Spinal cord (tissue), 10 donors: Measurements from ENCODE around the gene OR10H4. TPM values are rescaled to one million over a fixed set of nuclear protein-coding genes. Genes with fewer than 3 reads are reported as not detected.
"Not testable (repeated sequence)": the region's sequence is repeated elsewhere in the genome, so short reads cannot be mapped to it uniquely, and the experiment has no call there.

Experiments used
- DNase-seq, 6 donors: peaks; one replicate each; pipeline versions ENCODE4 v3.0.0 to v3.0.0-alpha.2; 2013 to 2015; ENCODE audit warnings: low spot score in 6 of 6, low read depth in 4 of 6
- H3K27ac ChIP-seq: one replicate; pipeline ENCODE4 v1.5.1; 2013; ENCODE audit warnings: low read depth, low read length, control low read depth
- H3K27me3 ChIP-seq: one replicate; pipeline ENCODE4 v1.6.1; 2013; ENCODE audit warnings: low read length; ENCODE audit not compliant: control insufficient read depth, insufficient read depth
- H3K36me3 ChIP-seq: one replicate; pipeline ENCODE4 v1.6.1; 2013; ENCODE audit warnings: low read length; ENCODE audit not compliant: control insufficient read depth, insufficient read depth
- H3K4me1 ChIP-seq: one replicate; pipeline ENCODE4 v1.6.1; 2013; ENCODE audit warnings: low read length; ENCODE audit not compliant: control insufficient read depth, insufficient read depth
- H3K4me3 ChIP-seq: one replicate; pipeline ENCODE4 v1.5.1; 2013; ENCODE audit warnings: low read depth, low read length, control low read depth
- H3K9me3 ChIP-seq: one replicate; pipeline ENCODE4 v1.6.1; 2013; ENCODE audit warnings: low read length; ENCODE audit not compliant: control insufficient read depth, insufficient read depth
- WGBS: methylation state at CpG from one replicate; pipeline ENCODE4 v1.1.5; 2013; ENCODE audit warnings: missing lambda C conversion rate; ENCODE audit not compliant: insufficient coverage; 5-methylcytosine and 5-hydroxymethylcytosine counted together
- polyA plus RNA-seq, 2 donors: library from polyadenylated mRNA; unstranded; fragments of 120-200 nt; gene quantifications; one replicate each; pipeline ENCODE4 v1.2.1, GENCODE V29; 2013; ENCODE audit not compliant: insufficient read length in 2 of 2
- total RNA-seq, 2 donors: library from RNA; depleted of rRNA in 1 of 2; stranded (reverse); fragments of 120-200 nt in 1 of 2; fragments of >200 nt in 1 of 2; gene quantifications; one replicate each; pipeline versions ENCODE4 v1.2.3 to v1.2.4, GENCODE V29; 2013 to 2014
- donor health status: healthy.

Gene OR10H4
- total and polyA plus RNA-seq, 4 donors = not detected

DNA sequence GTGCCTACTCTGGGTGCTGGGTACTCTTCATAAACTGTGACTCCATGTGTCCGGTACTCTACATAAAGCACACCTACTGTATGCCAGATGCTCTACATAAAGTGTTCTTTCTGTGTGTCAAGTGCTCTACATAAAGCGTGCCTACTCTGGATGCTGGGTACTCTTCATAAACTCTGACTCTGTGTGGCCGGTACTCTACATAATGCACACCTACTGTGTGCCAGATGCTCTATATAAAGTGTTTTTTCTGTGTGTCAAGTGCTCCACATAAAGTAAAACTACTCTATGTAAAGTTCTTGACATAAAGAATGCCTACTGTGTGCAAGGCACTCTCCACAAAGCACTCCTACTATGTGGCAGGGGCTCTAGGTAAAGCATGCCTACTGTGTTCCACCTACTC, 12.6 kb upstream of the OR10H4 start:
- Histone ChIP-seq H3K27ac (no peak overlapping the region), H3K27me3 (peaks cover 1% of the 10 kb centered on the region), H3K36me3 (no peaks in the 10 kb centered on the region), H3K9me3 (no peaks in the 10 kb centered on the region), H3K4me1 (peaks cover 8% of the 10 kb centered on the region), H3K4me3 (no peak overlapping the region)
- WGBS = no CpG with 5 or more reads among the region's 3 CpGs
- DNase-seq = no peak

- H3K27me3 ChIP-seq = no peaks in the 10 kb centered on the region
- WGBS = no CpG with 5 or more reads among the region's 2 CpGs
These were observed 11.9 kb upstream of the OR10H4 start for GRCh38 chr19:15936950-15937349.

DNA sequence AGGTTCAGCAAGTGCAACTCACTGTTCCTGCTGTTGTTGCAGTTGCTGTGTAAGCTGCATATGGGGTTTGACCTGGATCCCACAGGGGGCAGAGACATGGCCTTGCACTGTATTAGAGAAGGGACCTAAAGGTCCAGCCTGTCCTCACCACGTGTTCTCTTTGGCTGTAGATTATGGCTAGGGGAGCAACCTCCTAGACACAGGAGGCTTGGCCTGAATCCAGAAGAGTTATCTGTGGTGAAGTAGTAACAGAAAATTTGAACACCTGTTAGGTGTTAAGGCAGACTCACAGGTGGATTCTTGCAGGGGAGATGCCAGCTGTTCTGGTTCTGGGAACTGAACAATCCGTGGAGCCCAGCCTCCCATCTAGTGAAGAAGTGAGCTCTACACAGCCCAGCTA, 11.0 kb upstream of the OR10H4 start:
- Histone ChIP-seq H3K27ac (no peak overlapping the region), H3K4me3 (no peak overlapping the region), H3K27me3 (no peaks in the 10 kb centered on the region), H3K9me3 (no peaks in the 10 kb centered on the region), H3K36me3 (no peaks in the 10 kb centered on the region), H3K4me1 (peaks cover 8% of the 10 kb centered on the region)
- WGBS = 48% methylated on average over 2 of the region's 2 CpGs
- DNase-seq = no peak

More at GRCh38 chr19:15936950-15937349, 11.9 kb upstream of the OR10H4 start:
- Histone ChIP-seq H3K36me3 (no peaks in the 10 kb centered on the region), H3K27ac (no peak overlapping the region), H3K9me3 (no peaks in the 10 kb centered on the region), H3K4me3 (no peak overlapping the region), H3K4me1 (peaks cover 8% of the 10 kb centered on the region)
- no peak for DNase-seq

DNA sequence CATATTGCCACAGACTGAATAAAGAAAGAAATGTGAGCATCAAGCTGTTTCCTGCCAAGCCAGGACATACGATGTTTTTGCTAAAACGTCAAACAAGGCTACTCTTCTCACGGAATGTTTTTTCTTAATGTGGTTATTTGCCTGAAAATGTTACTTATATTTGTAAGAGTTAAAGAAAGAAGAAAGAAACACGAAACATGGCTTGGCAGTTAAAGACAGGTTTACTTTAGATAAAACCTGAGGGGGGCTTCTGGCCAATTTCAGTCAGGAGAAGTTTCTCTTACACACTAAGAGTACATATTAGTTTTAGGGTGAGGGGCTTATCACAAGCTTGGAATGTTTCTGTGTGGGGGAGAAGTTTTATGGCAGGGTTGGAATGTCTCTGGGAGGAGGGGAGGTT, 4.4 kb upstream of the OR10H4 start:
- peaks cover 3% of the 10 kb centered on the region for H3K9me3 ChIP-seq
- H3K27me3 ChIP-seq = no peaks in the 10 kb centered on the region
- DNase-seq = no peak
- no peak overlapping the region for H3K27ac ChIP-seq
- H3K4me3 ChIP-seq = no peak overlapping the region
- no peaks in the 10 kb centered on the region for H3K4me1 ChIP-seq
- WGBS = 84% methylated on average over 3 of the region's 4 CpGs
- H3K36me3 ChIP-seq = no peaks in the 10 kb centered on the region

- no peaks in the 10 kb centered on the region for H3K36me3 ChIP-seq
- DNase-seq = no peak
- H3K27me3 ChIP-seq = no peaks in the 10 kb centered on the region
- no CpG with 5 or more reads among the region's 4 CpGs for whole genome bisulfite sequencing
- H3K27ac ChIP-seq = no peak overlapping the region
- peaks cover 3% of the 10 kb centered on the region for H3K9me3 ChIP-seq
- no peaks in the 10 kb centered on the region for H3K4me1 ChIP-seq
- H3K4me3 ChIP-seq = no peak overlapping the region
These were observed 3.5 kb upstream of the OR10H4 start for GRCh38 chr19:15945301-15945700.

DNA sequence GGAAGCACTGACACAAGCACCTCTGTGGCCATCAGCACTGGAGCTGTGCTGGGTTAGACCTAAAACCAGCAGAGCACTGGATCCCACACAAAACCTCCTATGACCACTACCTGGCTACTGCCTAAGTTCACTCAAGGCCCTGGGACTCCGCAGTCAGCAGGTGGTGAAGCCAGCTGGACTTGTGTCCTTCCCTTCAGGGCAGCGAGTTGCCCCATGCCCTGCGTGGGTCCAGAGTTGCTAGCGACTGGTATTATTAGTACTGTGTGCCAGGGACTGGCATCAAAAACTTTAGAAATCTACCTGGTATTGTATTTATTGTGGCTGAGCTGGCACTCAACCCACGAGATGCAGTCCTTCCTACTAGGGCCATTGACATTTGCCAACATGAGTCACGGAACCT, 6.0 kb downstream of the OR10H4 start:
- Histone ChIP-seq H3K4me3 (no peak overlapping the region), H3K9me3 (no peaks in the 10 kb centered on the region), H3K4me1 (no peaks in the 10 kb centered on the region), H3K36me3 (no peaks in the 10 kb centered on the region), H3K27me3 (peaks cover 12% of the 10 kb centered on the region), H3K27ac (no peak overlapping the region)
- 89% methylated on average over 3 of the region's 6 CpGs for WGBS
- no peak for DNase-seq

DNA sequence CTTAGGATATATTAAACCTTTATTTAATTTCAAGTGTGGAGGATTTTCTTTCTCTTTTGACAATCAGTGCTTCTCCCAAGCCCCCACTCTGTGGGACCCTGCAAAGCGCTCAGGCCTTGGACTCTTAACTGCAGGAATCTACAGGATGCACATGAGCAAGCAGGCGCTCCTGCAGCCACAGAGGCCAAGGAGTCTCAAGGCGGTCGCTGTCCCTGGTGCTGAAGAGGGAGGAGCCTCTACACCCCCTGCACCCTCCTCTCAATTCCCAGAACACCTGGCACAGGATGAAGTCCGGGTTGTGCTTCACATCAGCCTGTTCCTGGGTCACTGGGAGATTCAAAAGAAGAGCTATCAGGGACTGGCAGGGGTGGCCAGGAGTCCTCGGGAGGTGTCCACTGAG, 13.5 kb downstream of the OR10H4 start:
- DNase-seq = no peak
- 61% methylated on average over 4 of the region's 6 CpGs for WGBS
- Histone ChIP-seq H3K9me3 (no peaks in the 10 kb centered on the region), H3K27ac (no peak overlapping the region), H3K4me1 (no peaks in the 10 kb centered on the region), H3K36me3 (no peaks in the 10 kb centered on the region), H3K27me3 (no peaks in the 10 kb centered on the region), H3K4me3 (no peak overlapping the region)

- Histone ChIP-seq H3K27ac (no peak overlapping the region), H3K27me3 (no peaks in the 10 kb centered on the region), H3K9me3 (no peaks in the 10 kb centered on the region), H3K4me1 (no peaks in the 10 kb centered on the region), H3K36me3 (no peaks in the 10 kb centered on the region), H3K4me3 (no peak overlapping the region)
- no peak for DNase-seq
- WGBS = no CpG with 5 or more reads among the region's 2 CpGs
These were observed 15.4 kb downstream of the OR10H4 start for GRCh38 chr19:15964231-15964630.

DNA sequence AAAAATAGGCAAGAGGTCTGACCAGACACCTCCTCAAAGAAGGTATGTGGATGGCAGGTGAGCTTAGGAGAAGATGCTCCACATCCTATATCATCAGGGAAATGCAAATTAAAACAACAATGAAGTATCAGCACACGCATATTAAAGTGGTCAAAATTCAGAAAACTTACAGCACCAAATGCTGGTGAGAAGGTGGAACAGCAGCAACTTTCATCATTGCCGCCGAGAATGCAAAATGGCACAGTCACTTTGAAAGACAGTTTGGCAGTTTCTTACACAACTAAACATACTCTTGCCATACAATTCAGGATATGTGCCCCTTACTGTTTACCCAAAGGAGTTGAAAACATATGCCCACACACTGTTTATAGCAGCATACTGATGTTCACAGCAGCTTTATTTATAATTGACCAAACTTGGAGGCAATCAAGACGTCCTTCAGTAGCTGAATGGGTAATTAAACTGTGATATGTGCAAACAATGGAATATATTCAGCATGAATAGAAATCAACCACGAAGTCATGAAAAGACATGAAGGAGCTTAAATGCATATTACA, 22.5 kb downstream of the OR10H4 start:
- H3K27me3 ChIP-seq = no peaks in the 10 kb centered on the region
- no peaks in the 10 kb centered on the region for H3K36me3 ChIP-seq
- no peak overlapping the region for H3K27ac ChIP-seq
- no peak overlapping the region for H3K4me3 ChIP-seq
- no peaks in the 10 kb centered on the region for H3K9me3 ChIP-seq
- DNase-seq = peak in 2 of 6 donors; percentile 3 to 53
- WGBS = 60% methylated on average over 2 of the region's 5 CpGs
- no peaks in the 10 kb centered on the region for H3K4me1 ChIP-seq

DNA sequence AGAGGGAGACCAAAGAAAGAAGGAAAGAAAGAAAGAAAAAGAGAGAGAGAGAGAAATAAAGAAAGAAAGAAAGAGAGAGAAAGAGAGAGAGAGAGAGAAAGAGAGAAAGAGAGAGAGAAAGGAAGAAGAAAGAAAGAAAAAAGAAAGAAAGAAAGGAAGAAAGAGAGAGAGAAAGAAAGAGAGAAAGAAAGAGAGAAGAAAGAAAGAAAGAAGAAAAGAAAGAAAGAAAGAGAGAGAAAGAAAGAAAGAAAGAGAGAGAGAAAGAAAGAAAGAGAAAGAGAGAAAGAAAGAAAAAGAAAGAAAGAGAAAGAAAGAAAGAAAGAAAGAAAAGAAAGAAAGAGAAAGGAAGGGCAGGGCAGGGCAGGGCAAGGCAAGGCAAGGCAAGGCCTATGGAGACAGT, 23.2 kb downstream of the OR10H4 start:
- not testable (repeated sequence) for H3K4me1 ChIP-seq, DNase-seq, H3K4me3 ChIP-seq, H3K27ac ChIP-seq, H3K36me3 ChIP-seq, H3K9me3 ChIP-seq, H3K27me3 ChIP-seq
